ENCODE measurements around the gene WDR82.

- TF ChIP-seq CTCF (IDR thresholded peaks at IDR 0.05) (peak; percentile 7 to 61 (median 38)), POLR2A (IDR thresholded peaks at IDR 0.05) (peak; percentile 78 to 91)
Observed at GRCh38 chr3:52278510-52279069, at the start of gene WDR82.

Data from adrenal gland (tissue), 5 donors.